ENCODE measurements around the gene ZCWPW1. TPM values are rescaled to one million over a fixed set of nuclear protein-coding genes. Genes with fewer than 3 reads are reported as not detected.
"Not testable (repeated sequence)": the region's sequence is repeated elsewhere in the genome, so short reads cannot be mapped to it uniquely, and the experiment has no call there.

ZCWPW1 gene
- total RNA-seq, 3 donors from 2014 or later, result 3.9 to 12.6 (median 8.6) TPM

- intact Hi-C loops (cut with DNase I; ENCODE audit: low total_unique reads), result loop anchor here (5.0 kb wide), 1 partner anchor 98 kb away; no protein-coding TSS in a partner anchor
- Histone ChIP-seq H3K27ac (no peak overlapping the region), H3K36me3 (no peaks in the 10 kb centered on the region), H3K9me3 (no peaks in the 10 kb centered on the region), H3K4me3 (no peak overlapping the region), H3K27me3 (no peaks in the 10 kb centered on the region), H3K4me1 (peaks cover 0 to 18% of the 10 kb centered on the region in 2 donors)
- TF ChIP-seq CTCF (IDR thresholded peaks at IDR 0.05), result no peak
- TF ChIP-seq POLR2AphosphoS5 (IDR thresholded peaks at IDR 0.05), result no peak
- TF ChIP-seq POLR2A (IDR thresholded peaks at IDR 0.05), result no peak
- DNase-seq (ENCODE audit: low spot score in 2 of 2), result no peak
These were observed 36.3 kb upstream of the ZCWPW1 start for GRCh38 chr7:100464791-100465190.

DNA sequence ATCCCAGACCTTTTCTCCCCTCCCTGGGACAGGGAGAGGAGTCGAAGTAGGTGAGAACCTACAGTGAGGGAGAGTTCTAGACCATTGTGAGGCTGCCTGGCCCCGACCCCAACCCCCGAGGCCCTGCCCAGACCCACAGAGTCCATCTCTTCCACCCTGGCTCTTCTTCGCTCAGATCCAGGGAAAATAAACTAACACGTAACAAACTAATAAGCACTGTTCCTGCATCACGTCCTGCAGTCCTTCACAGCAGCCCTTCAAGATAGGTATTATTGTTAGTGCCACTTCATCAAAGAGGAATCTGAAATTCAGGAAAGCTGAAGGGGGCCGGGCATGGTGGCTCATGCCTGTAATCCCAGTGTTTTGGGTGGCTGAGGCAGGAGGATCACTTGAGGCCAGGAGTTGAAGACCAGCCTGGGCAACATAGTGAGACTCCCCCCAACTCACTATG, 35.7 kb upstream of the ZCWPW1 start, which contains the start of gene SPACDR:
SPACDR (minus strand) TSS at position 51 of the 451 bp plus-strand sequence. CDS start 235 bp downstream, outside the sequence.
- DNase-seq (ENCODE audit: low spot score in 2 of 2), result no peak
- Histone ChIP-seq H3K27ac (no peak within 1 kb of the TSS), H3K9me3 (no peaks in the 10 kb centered on the region), H3K4me3 (no peak within 1 kb of the TSS), H3K36me3 (no peaks in the 10 kb centered on the region), H3K27me3 (no peaks in the 10 kb centered on the region), H3K4me1 (peaks cover 0 to 18% of the 10 kb centered on the region in 2 donors)
- TF ChIP-seq CTCF (IDR thresholded peaks at IDR 0.05) (no peak), POLR2AphosphoS5 (IDR thresholded peaks at IDR 0.05) (no peak), POLR2A (IDR thresholded peaks at IDR 0.05) (no peak)
- intact Hi-C loops (cut with DNase I; ENCODE audit: low total_unique reads), result no loop called here

DNA sequence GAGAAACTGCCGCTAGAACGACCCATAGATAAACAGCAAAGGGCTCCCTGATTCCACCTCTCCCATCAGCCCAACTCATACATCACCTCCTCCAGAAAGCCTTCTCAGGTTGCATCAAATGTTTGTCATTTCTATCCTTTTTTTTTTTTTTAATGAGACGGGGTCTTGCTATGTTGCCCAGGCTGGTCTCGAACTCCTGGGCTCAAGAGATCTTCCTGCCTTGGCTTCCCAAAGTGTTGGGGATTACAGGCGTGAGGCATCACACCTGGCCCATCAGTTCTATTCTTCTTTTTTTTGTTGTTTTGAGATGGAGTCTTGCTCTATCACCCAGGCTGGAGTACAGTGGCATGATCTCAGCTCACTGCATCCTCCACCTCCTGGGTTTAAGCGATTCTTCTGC, 28.5 kb upstream of the ZCWPW1 start:
- H3K9me3 ChIP-seq, result no peaks in the 10 kb centered on the region

GRCh38 chr7:100456562-100456961, 28.1 kb upstream of the ZCWPW1 start:
- Histone ChIP-seq H3K27me3 (no peaks in the 10 kb centered on the region), H3K27ac (no peak overlapping the region), H3K4me3 (no peak overlapping the region), H3K36me3 (no peaks in the 10 kb centered on the region), H3K9me3 (no peaks in the 10 kb centered on the region), H3K4me1 (no peaks in the 10 kb centered on the region)
- TF ChIP-seq CTCF (IDR thresholded peaks at IDR 0.05) (no peak), POLR2AphosphoS5 (IDR thresholded peaks at IDR 0.05) (no peak), POLR2A (IDR thresholded peaks at IDR 0.05) (no peak)
- DNase-seq (ENCODE audit: low spot score in 2 of 2), result no peak
- intact Hi-C loops (cut with DNase I; ENCODE audit: low total_unique reads), result no loop called here

More for the DNA sequence above, 28.5 kb upstream of the ZCWPW1 start:
- no peaks in the 10 kb centered on the region for H3K36me3 ChIP-seq
- no peak overlapping the region for H3K27ac ChIP-seq
- no peaks in the 10 kb centered on the region for H3K27me3 ChIP-seq
- no peaks in the 10 kb centered on the region for H3K4me1 ChIP-seq
- intact Hi-C loops (cut with DNase I; ENCODE audit: low total_unique reads), result no loop called here
- TF ChIP-seq POLR2AphosphoS5 (IDR thresholded peaks at IDR 0.05) (no peak), CTCF (IDR thresholded peaks at IDR 0.05) (no peak), POLR2A (IDR thresholded peaks at IDR 0.05) (no peak)
- no peak overlapping the region for H3K4me3 ChIP-seq
- DNase-seq (ENCODE audit: low spot score in 2 of 2), result no peak

GRCh38 chr7:100455206-100455605, 26.7 kb upstream of the ZCWPW1 start:
- H3K27ac ChIP-seq, result no peak overlapping the region
- no peaks in the 10 kb centered on the region for H3K36me3 ChIP-seq
- intact Hi-C loops (cut with DNase I; ENCODE audit: low total_unique reads), result no loop called here
- no peak overlapping the region for H3K4me3 ChIP-seq
- H3K27me3 ChIP-seq, result no peaks in the 10 kb centered on the region
- H3K9me3 ChIP-seq, result no peaks in the 10 kb centered on the region
- H3K4me1 ChIP-seq, result no peaks in the 10 kb centered on the region
- TF ChIP-seq POLR2AphosphoS5 (IDR thresholded peaks at IDR 0.05) (no peak), CTCF (IDR thresholded peaks at IDR 0.05) (no peak), POLR2A (IDR thresholded peaks at IDR 0.05) (no peak)
- DNase-seq (ENCODE audit: low spot score in 2 of 2), result no peak

- H3K9me3 ChIP-seq; H3K36me3 ChIP-seq; intact Hi-C loops (cut with DNase I; ENCODE audit: low total_unique reads); DNase-seq (ENCODE audit: low spot score in 2 of 2); H3K27me3 ChIP-seq; H3K27ac ChIP-seq; H3K4me3 ChIP-seq; H3K4me1 ChIP-seq: not testable (repeated sequence)
These were observed 25.4 kb upstream of the ZCWPW1 start for GRCh38 chr7:100453854-100454253.
